Endothelial cell of umbilical vein (primary cell): ENCODE results near the gene EMCN. TPM values are rescaled to one million over a fixed set of nuclear protein-coding genes. Genes with fewer than 3 reads are reported as not detected.

Experiments
- BruUV-seq: library from RNA; stranded (reverse); fragments of 400-500 nt; replicated peaks from 2 replicates; lab custom pipeline; 2021; lab: Mats Ljungman, UMichigan
- CTCF ChIA-PET: fragments of 300-600, 350-600 bp; sonication (Branson Sonifier 250); formaldehyde crosslinking; loops from one replicate; lab custom pipeline; 2021; ENCODE audit warnings: antibody characterized with exemption, inconsistent platforms; lab: Charles Lee
- POLR2A ChIA-PET: fragments of 300-600, 350-600 bp; sonication (Branson Sonifier 250); formaldehyde crosslinking; loops from one replicate; lab custom pipeline; 2021; ENCODE audit warnings: antibody characterized with exemption, inconsistent platforms; lab: Charles Lee
- DNase-seq: peaks from one replicate; pipeline ENCODE4 v3.0.0-alpha.2; 2011; ENCODE audit warnings: low read depth, low spot score
- FAIRE-seq: peaks from 2 replicates; lab custom pipeline; 2011; peaks lifted over from hg19 to GRCh38; lab: Jason Lieb, UNC
- H2AFZ ChIP-seq: 2 replicates; pipeline ENCODE4 v1.6.0; 2012; ENCODE audit warnings: low read depth, low read length, control low read depth, inconsistent platforms
- H3K27ac ChIP-seq: 2 replicates; pipeline ENCODE4 v1.5.1; 2011; ENCODE audit warnings: low read depth, mild to moderate bottlenecking, control low read depth, low read length, moderate library complexity; ENCODE audit not compliant: insufficient read depth
- H3K27me3 ChIP-seq, 2 experiments: 2 replicates each; pipeline versions ENCODE4 v1.6.0 to v1.6.1; 2011; ENCODE audit warnings: low read length in 2 of 2, mixed read lengths in 1 of 2; ENCODE audit not compliant: control insufficient read depth in 2 of 2, insufficient read depth in 2 of 2
- H3K36me3 ChIP-seq, 2 experiments: 2 replicates in 1 of 2; 3 replicates in 1 of 2; pipeline ENCODE4 v1.5.1; 2011; ENCODE audit warnings: low read length in 2 of 2, mild to moderate bottlenecking in 1 of 2, moderate library complexity in 1 of 2; ENCODE audit not compliant: control insufficient read depth in 2 of 2, insufficient read depth in 2 of 2; ENCODE audit errors: extremely low read depth in 1 of 2
- H3K4me1 ChIP-seq: 3 replicates; pipeline ENCODE4 v1.5.1; 2011; ENCODE audit warnings: mild to moderate bottlenecking, low read length; ENCODE audit not compliant: control insufficient read depth, insufficient read depth; ENCODE audit errors: extremely low read depth
- H3K4me2 ChIP-seq: 2 replicates; pipeline ENCODE4 v1.6.1; 2011; ENCODE audit warnings: low read length, control low read depth, mixed read lengths; ENCODE audit not compliant: insufficient read depth
- H3K4me3 ChIP-seq, 3 experiments: fragments of 200-600 bp in 1 of 3; sonication (generic), shearing (Covaris generic) in 1 of 3; replicated peaks in 1 of 3; 2 replicates each; pipeline ENCODE4 v1.5.1; 2011 to 2016; ENCODE audit warnings: control low read depth in 3 of 3, low read length in 3 of 3, mild to moderate bottlenecking in 2 of 3, inconsistent platforms in 1 of 3, low read depth in 1 of 3, moderate library complexity in 1 of 3; ENCODE audit not compliant: insufficient read depth in 1 of 3
- H3K79me2 ChIP-seq: 2 replicates; pipeline ENCODE4 v1.6.0; 2012; ENCODE audit warnings: low read length, inconsistent platforms; ENCODE audit not compliant: control insufficient read depth, insufficient read depth
- H3K9ac ChIP-seq: replicated peaks from 2 replicates; pipeline ENCODE3; 2011; ENCODE audit warnings: low read length, control low read depth; ENCODE audit not compliant: insufficient read depth; ENCODE audit errors: extremely low read depth
- H3K9me1 ChIP-seq: replicated peaks from 3 replicates; pipeline ENCODE4 v1.6.0; 2011; ENCODE audit warnings: mild to moderate bottlenecking, low read length; ENCODE audit not compliant: control insufficient read depth, insufficient read depth; ENCODE audit errors: extremely low read depth
- H3K9me3 ChIP-seq: replicated peaks from 2 replicates; pipeline ENCODE4 v1.5.1; 2012; ENCODE audit warnings: low read length, inconsistent platforms; ENCODE audit not compliant: control insufficient read depth, insufficient read depth
- H4K20me1 ChIP-seq: replicated peaks from 2 replicates; pipeline ENCODE3; 2011; ENCODE audit warnings: mild to moderate bottlenecking, low read length; ENCODE audit not compliant: control insufficient read depth, insufficient read depth; ENCODE audit errors: extremely low read depth
- EZH2 ChIP-seq: IDR thresholded peaks from 2 replicates; pipeline ENCODE4 v1.6.1; 2012; ENCODE audit warnings: borderline replicate concordance, low read depth, mild to moderate bottlenecking, moderate library complexity, low read length, inconsistent platforms; ENCODE audit not compliant: severe bottlenecking
- FOS ChIP-seq: IDR thresholded peaks from 2 replicates; pipeline ENCODE4 v1.6.1; 2011; ENCODE audit warnings: mild to moderate bottlenecking, low read length, moderate library complexity, borderline replicate concordance; ENCODE audit not compliant: insufficient read depth
- GATA2 ChIP-seq: IDR thresholded peaks from 2 replicates; pipeline ENCODE4 v1.7.0; 2011; ENCODE audit warnings: low read depth, mild to moderate bottlenecking, moderate library complexity, mixed read lengths, low read length; ENCODE audit not compliant: insufficient read length, insufficient read depth
- JUN ChIP-seq: IDR thresholded peaks from 2 replicates; pipeline ENCODE4 v1.6.1; 2011; ENCODE audit warnings: borderline replicate concordance, low read depth; ENCODE audit not compliant: insufficient read length, insufficient read depth
- POLR2A ChIP-seq: IDR thresholded peaks from 2 replicates; pipeline ENCODE4 v1.6.1; 2012; ENCODE audit warnings: low read depth, mild to moderate bottlenecking, control low read depth, low read length
- dilution Hi-C: fragments of 300-500 bp; cut with MboI; formaldehyde crosslinking; loops from one replicate; pipeline ENCODE4 v1.15.0; 2019; ENCODE audit warnings: low sequenced_read_pairs; ENCODE audit not compliant: extremely low pct_ligation_motif_present
- intact Hi-C: fragments of 100-400 bp; cut with micrococcal nuclease; formaldehyde crosslinking; loops from one replicate; pipeline ENCODE4 v1.10.0; 2022
- polyA plus RNA-seq, 4 experiments: library from polyadenylated mRNA; depleted of rRNA in 3 of 4; stranded (reverse) in 3 of 4; unstranded in 1 of 4; fragments of >200 nt; gene quantifications; 2 replicates each; pipeline versions ENCODE4 v1.2.1 to v1.2.3, GENCODE V29; 2011 to 2012; ENCODE audit warnings: missing spikeins in 1 of 4
- total RNA-seq: library from RNA; stranded (reverse); gene quantifications from 2 replicates; pipeline ENCODE4 v1.2.3, GENCODE V29; 2021
- TF ChIP-seq, protein P1 (sequence below): IDR thresholded peaks from 2 replicates; pipeline ENCODE4 v1.6.1; 2011; ENCODE audit not compliant: insufficient read depth, insufficient read length
- TF ChIP-seq, protein P2 (sequence below), 2 donors: IDR thresholded peaks; 1 replicate in 1 of 2; 2 replicates in 1 of 2; pipeline ENCODE4 v1.5.1; 2011; ENCODE audit warnings: low read length in 2 of 2, mild to moderate bottlenecking in 2 of 2, moderate library complexity in 2 of 2, control low read depth in 1 of 2, inconsistent platforms in 1 of 2, low read depth in 1 of 2; ENCODE audit not compliant: insufficient read depth in 1 of 2; ENCODE audit errors: extremely low read depth in 1 of 2

Gene EMCN
- total and polyA plus RNA-seq, 2 donors (not counting 3 experiments of a cell fraction or from before 2014, with no cell fraction given), result 51.6 to 97.3 TPM

DNA sequence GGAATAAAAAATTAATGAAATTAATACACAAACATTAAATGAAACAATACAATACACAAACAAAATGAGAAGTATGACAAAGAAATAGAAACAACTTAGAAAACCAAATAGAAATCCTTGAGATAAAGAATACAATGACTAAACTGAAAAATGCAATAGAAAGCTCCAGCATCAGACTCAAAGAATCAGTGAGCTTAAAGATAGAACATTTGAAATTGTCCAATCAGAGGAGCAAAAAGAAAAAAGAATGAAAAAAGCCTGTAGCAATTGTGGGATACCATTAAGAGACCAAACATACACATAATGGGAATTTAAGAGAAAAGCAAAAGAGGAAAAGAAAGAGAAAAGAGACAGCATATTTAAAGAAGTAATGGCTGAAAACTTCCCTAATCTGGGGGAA, 25.7 kb downstream of the EMCN start:
- DNase-seq (no peak), FAIRE-seq (no peak)
- Histone ChIP-seq H3K4me2 (no peak overlapping the region), H3K79me2 (no peaks in the 10 kb centered on the region), H2AFZ (no peak overlapping the region), H3K27ac (no peak overlapping the region), H3K27me3 (no peaks in the 10 kb centered on the region), H4K20me1 (no peaks in the 10 kb centered on the region), H3K9me1 (no peaks in the 10 kb centered on the region), H3K4me1 (no peaks in the 10 kb centered on the region), H3K9ac (no peak overlapping the region), H3K9me3 (no peaks in the 10 kb centered on the region), H3K36me3 (peaks cover 0 to 2% of the 10 kb centered on the region in 2 experiments), H3K4me3 (no peak overlapping the region)
- TF ChIP-seq FOS (no peak), POLR2A (no peak), JUN (no peak), EZH2 (no peak)
- TF ChIP-seq, protein P1, sequence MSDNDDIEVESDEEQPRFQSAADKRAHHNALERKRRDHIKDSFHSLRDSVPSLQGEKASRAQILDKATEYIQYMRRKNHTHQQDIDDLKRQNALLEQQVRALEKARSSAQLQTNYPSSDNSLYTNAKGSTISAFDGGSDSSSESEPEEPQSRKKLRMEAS, result no peak
- intact Hi-C loops, result no loop called here
- POLR2A ChIA-PET, result no interaction called here
- CTCF ChIA-PET, result interaction anchor here (1.6 kb wide), 1 partner anchor 8 kb away, joined by 6 read pairs; no protein-coding TSS in a partner anchor
- dilution Hi-C loops, result no loop called here
- no TSS peak for BruUV-seq

DNA sequence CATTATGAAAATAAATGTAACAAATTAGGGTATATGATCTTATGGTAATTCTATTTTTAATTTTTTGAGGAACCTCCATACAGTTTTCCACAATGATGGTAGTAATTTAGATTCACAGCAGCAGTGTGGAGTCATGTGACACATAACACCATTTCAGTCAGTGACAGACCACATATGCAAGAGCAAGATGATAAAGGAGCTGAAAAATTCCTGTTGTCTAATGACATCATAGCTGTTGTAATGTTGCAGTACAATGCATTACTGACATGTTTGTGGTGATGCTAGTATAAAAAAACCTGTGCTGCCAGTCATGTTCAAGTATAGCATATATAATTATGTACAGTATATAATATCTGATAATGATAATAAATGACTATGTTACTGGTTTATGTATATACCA, 28.5 kb downstream of the EMCN start:
- Histone ChIP-seq H3K4me1 (no peaks in the 10 kb centered on the region), H3K9me3 (no peaks in the 10 kb centered on the region), H3K4me3 (no peak overlapping the region), H2AFZ (no peak overlapping the region), H3K36me3 (peaks cover 0 to 5% of the 10 kb centered on the region in 2 experiments), H3K9me1 (no peaks in the 10 kb centered on the region), H3K9ac (no peak overlapping the region), H3K4me2 (no peak overlapping the region), H4K20me1 (no peaks in the 10 kb centered on the region), H3K27ac (no peak overlapping the region), H3K27me3 (no peaks in the 10 kb centered on the region), H3K79me2 (no peaks in the 10 kb centered on the region)
- BruUV-seq, result no TSS peak
- no peak for TF ChIP-seq GATA2
- TF ChIP-seq EZH2, result no peak
- TF ChIP-seq, protein P2, sequence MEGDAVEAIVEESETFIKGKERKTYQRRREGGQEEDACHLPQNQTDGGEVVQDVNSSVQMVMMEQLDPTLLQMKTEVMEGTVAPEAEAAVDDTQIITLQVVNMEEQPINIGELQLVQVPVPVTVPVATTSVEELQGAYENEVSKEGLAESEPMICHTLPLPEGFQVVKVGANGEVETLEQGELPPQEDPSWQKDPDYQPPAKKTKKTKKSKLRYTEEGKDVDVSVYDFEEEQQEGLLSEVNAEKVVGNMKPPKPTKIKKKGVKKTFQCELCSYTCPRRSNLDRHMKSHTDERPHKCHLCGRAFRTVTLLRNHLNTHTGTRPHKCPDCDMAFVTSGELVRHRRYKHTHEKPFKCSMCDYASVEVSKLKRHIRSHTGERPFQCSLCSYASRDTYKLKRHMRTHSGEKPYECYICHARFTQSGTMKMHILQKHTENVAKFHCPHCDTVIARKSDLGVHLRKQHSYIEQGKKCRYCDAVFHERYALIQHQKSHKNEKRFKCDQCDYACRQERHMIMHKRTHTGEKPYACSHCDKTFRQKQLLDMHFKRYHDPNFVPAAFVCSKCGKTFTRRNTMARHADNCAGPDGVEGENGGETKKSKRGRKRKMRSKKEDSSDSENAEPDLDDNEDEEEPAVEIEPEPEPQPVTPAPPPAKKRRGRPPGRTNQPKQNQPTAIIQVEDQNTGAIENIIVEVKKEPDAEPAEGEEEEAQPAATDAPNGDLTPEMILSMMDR (IDR thresholded peaks at IDR 0.05; ENCODE audit: extremely low read depth in 1 of 2, insufficient read depth in 1 of 2, low read depth in 1 of 2, low read length in 2 of 2), result no peak
- TF ChIP-seq FOS, result no peak
- CTCF ChIA-PET, result no interaction called here
- POLR2A ChIA-PET, result no interaction called here
- FAIRE-seq (no peak), DNase-seq (no peak)
- intact Hi-C loops, result no loop called here
- dilution Hi-C loops, result no loop called here
